AG04450 (cell line): ENCODE data around the gene AOAH. TPM values are rescaled to one million over a fixed set of nuclear protein-coding genes. Genes with fewer than 3 reads are reported as not detected.

ENCODE experiments used
- CTCF ChIA-PET: fragments of 300-600, 350-600 bp; formaldehyde crosslinking; extraction: SDS; loops from one replicate; lab custom pipeline; 2022; ENCODE audit warnings: antibody characterized with exemption, inconsistent platforms; lab: Charles Lee
- POLR2A ChIA-PET: fragments of 350-600 bp; formaldehyde crosslinking; extraction: SDS; loops from one replicate; lab custom pipeline; 2021; ENCODE audit warnings: antibody characterized with exemption, inconsistent platforms; lab: Yijun Ruan, JAX
- DNase-seq: peaks from one replicate; pipeline ENCODE4 v3.0.0-alpha.2; 2011; ENCODE audit warnings: low read depth, low spot score
- H3K27ac ChIP-seq: one replicate; pipeline ENCODE4 v1.5.1; 2012; ENCODE audit warnings: low read depth, low read length, control low read depth
- H3K27me3 ChIP-seq: one replicate; pipeline ENCODE4 v1.6.0; 2012; ENCODE audit warnings: low read length; ENCODE audit not compliant: control insufficient read depth, insufficient read depth
- H3K4me3 ChIP-seq: 2 replicates; pipeline ENCODE4 v1.5.1; 2011; ENCODE audit warnings: mild to moderate bottlenecking, low read depth, low read length, control low read depth
- H3K9me3 ChIP-seq: 2 replicates; pipeline ENCODE4 v1.5.1; 2012; ENCODE audit warnings: low read length; ENCODE audit not compliant: control insufficient read depth, insufficient read depth
- CTCF ChIP-seq: IDR thresholded peaks from 2 replicates; pipeline ENCODE4 v1.5.1; 2011; ENCODE audit warnings: low read depth, low read length, control low read depth, inconsistent platforms
- polyA plus RNA-seq: library from polyadenylated mRNA; depleted of rRNA; stranded (reverse); fragments of >200 nt; gene quantifications from 2 replicates; pipeline ENCODE4 v1.2.3, GENCODE V29; 2011

AOAH gene
- polyA plus RNA-seq, 1 experiment: not detected

DNA sequence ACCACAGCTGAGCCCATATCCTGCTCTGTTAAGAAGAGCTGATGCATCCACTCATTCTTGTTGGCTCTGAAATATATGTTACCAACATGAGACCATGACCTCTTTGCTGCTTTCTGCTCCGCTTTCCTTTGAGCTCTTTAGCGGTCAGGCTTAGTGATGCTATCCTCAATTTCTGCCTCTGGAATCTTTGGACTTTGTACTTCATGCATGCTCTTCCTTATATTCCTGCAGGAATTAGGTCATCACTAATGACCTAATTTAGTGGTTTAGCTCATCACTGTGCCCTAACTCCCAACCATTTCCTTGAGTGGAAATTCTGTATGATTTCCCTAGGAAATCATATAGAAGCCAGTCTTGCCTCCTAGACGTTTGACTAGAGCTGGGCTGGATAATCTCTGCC, 119.5 kb downstream of the AOAH start:
- Histone ChIP-seq H3K9me3 (no peaks in the 10 kb centered on the region), H3K27ac (no peak overlapping the region), H3K27me3 (peaks cover 4% of the 10 kb centered on the region), H3K4me3 (no peak overlapping the region)
- CTCF ChIA-PET: interaction anchor here (1.6 kb wide), 1 partner anchor 33 kb away, joined by 3 read pairs; no protein-coding TSS in a partner anchor
- DNase-seq: no peak
- POLR2A ChIA-PET: no interaction called here
- TF ChIP-seq CTCF: no peak

DNA sequence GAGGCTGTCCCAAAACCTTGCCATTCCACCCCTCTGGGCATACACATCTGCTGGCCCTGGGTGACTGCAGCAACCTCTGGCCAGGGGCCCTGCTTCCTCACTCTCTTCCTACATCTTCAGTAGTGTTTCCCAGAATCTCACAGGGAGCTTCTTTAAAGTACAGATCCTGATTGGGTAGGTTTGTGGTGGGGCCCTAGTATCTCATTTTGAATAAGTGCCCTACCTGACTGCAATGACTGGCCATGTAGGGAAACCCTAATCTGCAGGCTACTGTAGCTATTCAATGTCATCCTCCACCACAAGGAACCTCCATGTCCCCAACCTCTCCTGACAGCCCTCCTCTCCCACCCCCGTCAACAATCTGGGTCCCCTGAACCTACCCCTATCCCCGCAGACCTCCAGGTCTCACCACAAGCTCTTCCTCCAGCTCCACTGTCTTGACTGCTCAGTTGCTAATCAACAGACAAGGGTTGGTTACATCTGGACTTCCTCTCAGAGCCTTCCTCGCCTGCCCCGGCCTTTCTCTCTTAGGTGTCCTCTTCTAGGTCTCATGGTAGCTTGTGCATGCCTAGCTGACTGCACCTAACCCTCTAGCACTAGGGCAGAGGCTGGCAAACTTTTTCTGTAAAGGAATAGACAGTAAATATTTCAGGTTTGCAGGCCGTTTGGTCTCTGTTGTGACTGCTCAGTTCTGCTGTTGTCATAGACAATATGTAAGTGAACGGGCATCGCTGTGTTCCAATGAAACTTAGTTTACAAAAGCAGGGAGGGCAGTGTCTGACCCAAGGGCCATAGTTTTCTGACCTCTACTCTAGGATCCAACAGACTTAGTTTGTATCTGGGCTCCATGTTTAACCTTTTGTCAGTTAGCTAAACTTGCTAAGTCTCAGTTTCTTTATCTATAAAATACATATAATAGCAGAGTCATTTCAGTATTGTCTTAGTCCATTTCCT, 121.1 kb downstream of the AOAH start:
- no peak for DNase-seq
- no peak overlapping the region for H3K27ac ChIP-seq
- TF ChIP-seq CTCF: no peak
- H3K4me3 ChIP-seq: no peak overlapping the region
- ChIA-PET CTCF (interaction anchor here (0.6 to 1.7 kb wide), 3 partner anchors 23 to 115 kb away, joined by 3 to 4 read pairs (median 3); no protein-coding TSS in a partner anchor), POLR2A (no interaction called here)
- no peaks in the 10 kb centered on the region for H3K9me3 ChIP-seq
- peaks cover 4% of the 10 kb centered on the region for H3K27me3 ChIP-seq

GRCh38 chr7:36602511-36602910, 121.8 kb downstream of the AOAH start:
- no peak for DNase-seq
- CTCF ChIA-PET: interaction anchor here (0.6 to 1.7 kb wide), 2 partner anchors 24 to 115 kb away, joined by 3 to 4 read pairs; no protein-coding TSS in a partner anchor
- Histone ChIP-seq H3K9me3 (no peaks in the 10 kb centered on the region), H3K4me3 (no peak overlapping the region), H3K27me3 (peaks cover 4% of the 10 kb centered on the region), H3K27ac (no peak overlapping the region)
- POLR2A ChIA-PET: no interaction called here
- no peak for TF ChIP-seq CTCF

GRCh38 chr7:36601601-36602000, 122.7 kb downstream of the AOAH start:
- CTCF ChIA-PET: interaction anchor here (0.6 to 1.7 kb wide), 3 partner anchors 25 to 114 kb away, joined by 3 to 4 read pairs (median 3); no protein-coding TSS in a partner anchor
- POLR2A ChIA-PET: no interaction called here
- Histone ChIP-seq H3K9me3 (no peaks in the 10 kb centered on the region), H3K27me3 (peaks cover 4% of the 10 kb centered on the region), H3K4me3 (no peak overlapping the region), H3K27ac (no peak overlapping the region)
- TF ChIP-seq CTCF: no peak
- DNase-seq: no peak
